IMR-90 (cell line): ENCODE measurements around the gene COLEC12. TPM values are rescaled to one million over a fixed set of nuclear protein-coding genes. Genes with fewer than 3 reads are reported as not detected.

Experiments used
- ATAC-seq: fragments of 200-7000 bp; cut with Tn5 transposase; 2 replicates; pipeline ENCODE4 v1.9.1; 2020; ENCODE audit warnings: low read depth, mild to moderate bottlenecking, moderate library complexity
- BruUV-seq: library from RNA; stranded (reverse); fragments of 400-500 nt; replicated peaks from 2 replicates; lab custom pipeline; 2021; lab: Mats Ljungman, UMichigan
- CTCF ChIA-PET: fragments of 300-600 bp; formaldehyde crosslinking; extraction: SDS; loops from one replicate; lab custom pipeline; 2021; ENCODE audit warnings: antibody characterized with exemption; lab: Yijun Ruan, JAX
- POLR2A ChIA-PET: fragments of 300-600 bp; sonication (Branson Sonifier 250); formaldehyde crosslinking; loops from one replicate; lab custom pipeline; 2022; ENCODE audit warnings: antibody characterized with exemption; ENCODE audit not compliant: unreplicated experiment; lab: Charles Lee
- DNase-seq: peaks from one replicate; pipeline ENCODE4 v3.0.0; 2013
- H2AFZ ChIP-seq: replicated peaks from 2 replicates; pipeline ENCODE3; 2013; ENCODE audit warnings: low read length, mild to moderate bottlenecking; ENCODE audit not compliant: poor library complexity
- H2AK5ac ChIP-seq: 2 replicates; pipeline ENCODE4 v1.6.1; 2013; ENCODE audit warnings: low read depth, low read length, inconsistent platforms
- H2AK9ac ChIP-seq: replicated peaks from 2 replicates; pipeline ENCODE3; 2013; ENCODE audit warnings: mild to moderate bottlenecking, low read depth, low read length, moderate library complexity; ENCODE audit not compliant: poor library complexity
- H2BK120ac ChIP-seq: 2 replicates; pipeline ENCODE4 v1.6.1; 2013; ENCODE audit warnings: low read depth, low read length, inconsistent platforms
- H2BK15ac ChIP-seq: 3 replicates; pipeline ENCODE4 v1.6.1; 2013; ENCODE audit warnings: low read depth, low read length, inconsistent platforms
- H2BK20ac ChIP-seq: 2 replicates; pipeline ENCODE4 v1.6.1; 2013; ENCODE audit warnings: low read depth, mild to moderate bottlenecking, inconsistent platforms, low read length, moderate library complexity
- H2BK5ac ChIP-seq: 2 replicates; pipeline ENCODE4 v1.6.1; 2013; ENCODE audit warnings: mild to moderate bottlenecking, low read depth, low read length, inconsistent platforms; ENCODE audit not compliant: poor library complexity, severe bottlenecking
- H3K14ac ChIP-seq: replicated peaks from 2 replicates; pipeline ENCODE4 v1.6.1; 2013; ENCODE audit warnings: low read depth, low read length, inconsistent platforms
- H3K18ac ChIP-seq: 2 replicates; pipeline ENCODE4 v1.6.1; 2013; ENCODE audit warnings: low read depth, low read length, control low read depth
- H3K23ac ChIP-seq: 2 replicates; pipeline ENCODE4 v1.6.1; 2013; ENCODE audit warnings: low read depth, low read length, inconsistent platforms
- H3K27ac ChIP-seq: 2 replicates; pipeline ENCODE4 v1.5.1; 2013; ENCODE audit warnings: mild to moderate bottlenecking, control low read depth, low read length; ENCODE audit not compliant: insufficient read depth
- H3K27me3 ChIP-seq: 2 replicates; pipeline ENCODE4 v1.6.1; 2013; ENCODE audit warnings: low read length; ENCODE audit not compliant: control insufficient read depth, insufficient read depth
- H3K36me3 ChIP-seq: 2 replicates; pipeline ENCODE4 v1.6.1; 2013; ENCODE audit warnings: low read length, mixed read lengths; ENCODE audit not compliant: control insufficient read depth, insufficient read depth
- H3K4ac ChIP-seq: 2 replicates; pipeline ENCODE4 v1.6.1; 2013; ENCODE audit warnings: low read depth, low read length, inconsistent platforms
- H3K4me1 ChIP-seq: 2 replicates; pipeline ENCODE4 v1.6.1; 2013; ENCODE audit warnings: low read length, mixed read lengths; ENCODE audit not compliant: control insufficient read depth, insufficient read depth
- H3K4me2 ChIP-seq: 2 replicates; pipeline ENCODE4 v1.6.1; 2013; ENCODE audit warnings: low read depth, mild to moderate bottlenecking, control low read depth, low read length, moderate library complexity
- H3K4me3 ChIP-seq: 2 replicates; pipeline ENCODE4 v1.5.1; 2013; ENCODE audit warnings: low read depth, mild to moderate bottlenecking, control low read depth, low read length, moderate library complexity; ENCODE audit not compliant: insufficient read depth
- H3K56ac ChIP-seq: 2 replicates; pipeline ENCODE4 v1.6.1; 2013; ENCODE audit warnings: low read length, inconsistent platforms; ENCODE audit not compliant: insufficient read depth; ENCODE audit errors: extremely low read depth
- H3K79me1 ChIP-seq, 2 experiments: 2 replicates each; pipeline ENCODE4 v1.6.1; 2013; ENCODE audit warnings: low read length in 2 of 2, inconsistent platforms in 1 of 2, low read depth in 1 of 2
- H3K9ac ChIP-seq: 2 replicates; pipeline ENCODE4 v1.6.1; 2013; ENCODE audit warnings: low read depth, low read length, control low read depth
- H3K9me1 ChIP-seq: 2 replicates; pipeline ENCODE4 v1.6.1; 2013; ENCODE audit warnings: low read length, inconsistent platforms; ENCODE audit not compliant: insufficient read depth
- H3K9me3 ChIP-seq: 2 replicates; pipeline ENCODE4 v1.6.1; 2013; ENCODE audit warnings: low read length; ENCODE audit not compliant: control insufficient read depth, insufficient read depth
- H4K20me1 ChIP-seq: 2 replicates; pipeline ENCODE4 v1.6.1; 2013; ENCODE audit warnings: low read length, inconsistent platforms; ENCODE audit not compliant: insufficient read depth
- H4K5ac ChIP-seq: 2 replicates; pipeline ENCODE4 v1.6.1; 2013; ENCODE audit warnings: mild to moderate bottlenecking, low read depth, low read length, control low read depth
- H4K8ac ChIP-seq, 2 experiments: 2 replicates each; pipeline ENCODE4 v1.6.1; 2013; ENCODE audit warnings: low read depth in 2 of 2, low read length in 2 of 2, control low read depth in 1 of 2, inconsistent platforms in 1 of 2
- H4K91ac ChIP-seq: 2 replicates; pipeline ENCODE4 v1.6.1; 2013; ENCODE audit warnings: low read depth, low read length, inconsistent platforms; ENCODE audit not compliant: insufficient read depth
- CEBPB ChIP-seq: IDR thresholded peaks from 2 replicates; pipeline ENCODE4 v1.6.1; 2012; ENCODE audit warnings: low read depth, low read length, improper control_type of control experiment
- MXI1 ChIP-seq: IDR thresholded peaks from 2 replicates; pipeline ENCODE4 v1.6.1; 2012; ENCODE audit warnings: low read depth, mild to moderate bottlenecking, low read length, moderate library complexity, borderline replicate concordance
- POLR2A ChIP-seq: IDR thresholded peaks from 2 replicates; pipeline ENCODE4 v1.6.1; 2012; ENCODE audit warnings: mild to moderate bottlenecking, low read depth, low read length
- WGBS, 2 experiments: methylation state at CpG; one replicate each; pipeline versions ENCODE4 v1.1.5 to v1.1.7; 2013; ENCODE audit warnings: missing lambda C conversion rate in 2 of 2; ENCODE audit not compliant: insufficient read length in 1 of 2; ENCODE audit errors: extremely low coverage in 2 of 2; 5-methylcytosine and 5-hydroxymethylcytosine counted together
- dilution Hi-C: fragments of 300-500 bp; cut with HindIII; formaldehyde crosslinking; loops from one replicate; pipeline ENCODE4 v1.14.3; 2018; ENCODE audit warnings: low sequenced_read_pairs; ENCODE audit not compliant: unreplicated experiment
- in situ Hi-C: fragments of 300-500 bp; cut with MboI; formaldehyde crosslinking; loops from 3 replicates; pipeline ENCODE4 v1.14.3; 2019; ENCODE audit warnings: low sequenced_read_pairs, inconsistent platforms, mixed read lengths
- intact Hi-C: fragments of 100-400 bp; cut with micrococcal nuclease; formaldehyde crosslinking; loops from 2 replicates; pipeline ENCODE4 v1.10.0; 2022
- polyA plus RNA-seq, 3 experiments: library from polyadenylated mRNA; depleted of rRNA; stranded (reverse); fragments of >200 nt; gene quantifications; 2 replicates each; pipeline ENCODE4 v1.2.3, GENCODE V29; 2012; ENCODE audit warnings: low replicate concordance in 1 of 3
- total RNA-seq: library from RNA; depleted of rRNA; stranded (reverse); fragments of >200 nt; gene quantifications from 2 replicates; pipeline ENCODE4 v1.2.3, GENCODE V29; 2012

The COLEC12 gene
- total and polyA plus RNA-seq, 2 of the 4 experiments (the other 2 are of a cell fraction): 1.0 to 2.3 TPM

- H3K18ac ChIP-seq: no peak overlapping the region
- H3K56ac ChIP-seq: no peak overlapping the region
- DNase-seq (no peak), ATAC-seq (no peak)
- H3K79me1 ChIP-seq: no peaks in the 10 kb centered on the region
- H3K27me3 ChIP-seq: peaks cover 46% of the 10 kb centered on the region
- no peak overlapping the region for H3K23ac ChIP-seq
- peaks cover 11% of the 10 kb centered on the region; the same call in 1 of the 2 replicates for H4K20me1 ChIP-seq
- no peak overlapping the region for H4K5ac ChIP-seq
- H2BK15ac ChIP-seq: no peak overlapping the region
- H4K91ac ChIP-seq: no peak overlapping the region
- H3K36me3 ChIP-seq: no peaks in the 10 kb centered on the region
- no peak overlapping the region for H2AK5ac ChIP-seq
- no peak overlapping the region for H3K4me3 ChIP-seq
- H3K4me2 ChIP-seq: no peak overlapping the region
- intact Hi-C loops: no loop called here
- no peak overlapping the region for H2BK120ac ChIP-seq
- no CpG with 5 or more reads among the region's 1 CpG for WGBS, 2 experiments
- ChIA-PET CTCF (no interaction called here), POLR2A (no interaction called here)
- dilution Hi-C loops: no loop called here
- no peak overlapping the region for H2BK5ac ChIP-seq
- no peak overlapping the region for H3K9ac ChIP-seq
- H2AFZ ChIP-seq: no peak overlapping the region
- H3K9me3 ChIP-seq: no peaks in the 10 kb centered on the region
- H3K4ac ChIP-seq: no peak overlapping the region
- no peak for TF ChIP-seq CEBPB
- no peak for TF ChIP-seq POLR2A
- no peak for TF ChIP-seq MXI1
- H3K9me1 ChIP-seq: no peaks in the 10 kb centered on the region
- no peak overlapping the region for H3K27ac ChIP-seq
- no peak overlapping the region for H3K14ac ChIP-seq
- H4K8ac ChIP-seq: no peak overlapping the region
- no peak overlapping the region for H2BK20ac ChIP-seq
- H2AK9ac ChIP-seq: no peak overlapping the region
- in situ Hi-C loops: no loop called here
- BruUV-seq: no TSS peak
- peaks cover 1% of the 10 kb centered on the region; the same call in 1 of the 2 replicates for H3K4me1 ChIP-seq
Observed at GRCh38 chr18:326846-327245, 173.7 kb downstream of the COLEC12 start.
